SK-N-SH (cell line): Measurements from ENCODE around the gene ALG3. TPM values are rescaled to one million over a fixed set of nuclear protein-coding genes. Genes with fewer than 3 reads are reported as not detected.

Experiments
- CTCF ChIA-PET: fragments of 300-600, 350-600 bp; formaldehyde crosslinking; extraction: SDS; loops from one replicate; lab custom pipeline; 2021; lab: Yijun Ruan, JAX
- POLR2A ChIA-PET: fragments of 350-600 bp; sonication (Branson Sonifier 250); formaldehyde crosslinking; extraction: SDS; loops from one replicate; lab custom pipeline; 2020; ENCODE audit warnings: antibody characterized with exemption, inconsistent platforms; lab: Yijun Ruan, JAX
- DNase-seq: peaks from one replicate; pipeline ENCODE4 v3.0.0; 2012
- H2AFZ ChIP-seq: fragments of 200-600 bp; sonication (generic); 2 replicates; pipeline ENCODE4 v1.8.1; 2016; ENCODE audit warnings: antibody characterized with exemption, mild to moderate bottlenecking, low read depth
- H3F3A ChIP-seq: fragments of 200-600 bp; sonication (generic); replicated peaks from 2 replicates; pipeline ENCODE3; 2016; ENCODE audit warnings: antibody characterized with exemption, mild to moderate bottlenecking; ENCODE audit not compliant: insufficient read depth
- H3K27ac ChIP-seq, 2 experiments: fragments of 200-500 bp in 1 of 2; fragments of 200-600 bp in 1 of 2; sonication (Bioruptor generic) in 1 of 2; sonication (generic), shearing (Covaris generic) in 1 of 2; 2 replicates each; pipeline versions ENCODE4 v1.5.1 to v1.6.1; 2014 to 2016; ENCODE audit warnings: low read depth in 2 of 2, inconsistent platforms in 1 of 2, low read length in 1 of 2, mild to moderate bottlenecking in 1 of 2, mixed read lengths in 1 of 2
- H3K27me3 ChIP-seq: fragments of 200-600 bp; sonication (generic), shearing (Covaris generic); 2 replicates; pipeline ENCODE4 v1.6.1; 2016; ENCODE audit warnings: mixed run types; ENCODE audit not compliant: insufficient read depth
- H3K36me3 ChIP-seq, 2 experiments: fragments of 200-500 bp in 1 of 2; fragments of 200-600 bp in 1 of 2; sonication (Bioruptor generic) in 1 of 2; sonication (generic) in 1 of 2; replicated peaks in 1 of 2; 2 replicates each; pipeline versions ENCODE3 to v1.5.1; 2014 to 2016; ENCODE audit warnings: low read length in 1 of 2, mild to moderate bottlenecking in 1 of 2; ENCODE audit not compliant: insufficient read depth in 2 of 2, control insufficient read depth in 1 of 2
- H3K4me1 ChIP-seq, 2 experiments: fragments of 200-500 bp in 1 of 2; fragments of 200-600 bp in 1 of 2; sonication (Bioruptor generic) in 1 of 2; sonication (generic), shearing (Covaris generic) in 1 of 2; 2 replicates each; pipeline versions ENCODE4 v1.5.1 to v1.6.1; 2014 to 2016; ENCODE audit warnings: low read depth in 1 of 2, low read length in 1 of 2, mixed run types in 1 of 2; ENCODE audit not compliant: insufficient read depth in 2 of 2, control insufficient read depth in 1 of 2
- H3K4me2 ChIP-seq: fragments of 200-600 bp; sonication (generic), shearing (Covaris generic); 2 replicates; pipeline ENCODE4 v1.6.1; 2017; ENCODE audit warnings: mixed run types
- H3K4me3 ChIP-seq, 2 experiments: fragments of 200-500 bp in 1 of 2; fragments of 200-600 bp in 1 of 2; sonication (Bioruptor generic) in 1 of 2; sonication (generic), shearing (Covaris generic) in 1 of 2; 2 replicates each; pipeline versions ENCODE4 v1.5.1 to v1.8.1; 2014 to 2016; ENCODE audit warnings: low read depth in 2 of 2, inconsistent platforms in 1 of 2, low read length in 1 of 2, mild to moderate bottlenecking in 1 of 2, mixed read lengths in 1 of 2, moderate library complexity in 1 of 2
- H3K79me2 ChIP-seq: fragments of 200-600 bp; sonication (generic); 2 replicates; pipeline ENCODE4 v1.8.1; 2017; ENCODE audit warnings: mild to moderate bottlenecking; ENCODE audit not compliant: insufficient read depth
- H3K9ac ChIP-seq: fragments of 200-600 bp; sonication (generic); 2 replicates; pipeline ENCODE4 v1.6.1; 2017; ENCODE audit warnings: mixed run types
- H3K9me2 ChIP-seq: fragments of 200-600 bp; sonication (generic); 2 replicates; pipeline ENCODE4 v1.6.1; 2017; ENCODE audit warnings: mixed run types
- H3K9me3 ChIP-seq: fragments of 200-600 bp; sonication (generic); 2 replicates; pipeline ENCODE4 v1.6.1; 2017; ENCODE audit warnings: mixed run types, mild to moderate bottlenecking, moderate library complexity
- H4K20me1 ChIP-seq: fragments of 200-600 bp; sonication (generic); 2 replicates; pipeline ENCODE4 v1.6.1; 2017; ENCODE audit warnings: mild to moderate bottlenecking, mixed run types; ENCODE audit not compliant: insufficient read depth
- CHD2 ChIP-seq: fragments of 150-350 bp; IDR thresholded peaks from 2 replicates; pipeline ENCODE4 v1.6.1; 2018; ENCODE audit warnings: low read length; ENCODE audit not compliant: partially characterized antibody
- ELF1 ChIP-seq: IDR thresholded peaks from 2 replicates; pipeline ENCODE4 v1.4.0; 2012
- GATA2 ChIP-seq: sonication (generic); formaldehyde crosslinking; IDR thresholded peaks from 2 replicates; pipeline ENCODE4 v1.5.0; 2020; ENCODE audit warnings: mild to moderate bottlenecking, missing genetic modification reagents
- MXI1 ChIP-seq: IDR thresholded peaks from 2 replicates; pipeline ENCODE4 v1.6.1; 2012; ENCODE audit warnings: mild to moderate bottlenecking, low read depth, low read length, improper control_type of control experiment
- WGBS: methylation state at CpG from one replicate; pipeline ENCODE4 v1.1.6; 2017; ENCODE audit warnings: low lambda C conversion rate; 5-methylcytosine and 5-hydroxymethylcytosine counted together
- polyA plus RNA-seq, 3 experiments: library from polyadenylated mRNA; depleted of rRNA; stranded (reverse); fragments of >200 nt; gene quantifications; 2 replicates each; pipeline ENCODE4 v1.2.3, GENCODE V29; 2012
- TF ChIP-seq, protein P1 (sequence below): fragments of 150-350 bp; IDR thresholded peaks from 2 replicates; pipeline ENCODE4 v1.6.1; 2017; ENCODE audit warnings: antibody characterized with exemption, low read length, low read depth, borderline replicate concordance
- TF ChIP-seq, protein P2 (sequence below): IDR thresholded peaks from 2 replicates; pipeline ENCODE4 v1.6.1; 2012; ENCODE audit warnings: mild to moderate bottlenecking, low read depth, low read length, moderate library complexity

ALG3 gene
- polyA plus RNA-seq, 1 of the 3 experiments (the other 2 are of a cell fraction) = 66.0 TPM

GRCh38 chr3:184262764-184263179 is 14.0 kb upstream of the ALG3 start:
- POLR2A ChIA-PET = no interaction called here
- Histone ChIP-seq H3K9me2 (no peaks in the 10 kb centered on the region), H3K4me2 (peak overlapping the region; percentile 95), H3K79me2 (no peaks in the 10 kb centered on the region), H3F3A (peaks cover 4% of the 10 kb centered on the region), H3K27me3 (peaks cover 4% of the 10 kb centered on the region; the same call in 1 of the 2 replicates), H3K4me3 (no peak overlapping the region; a peak in 1 of 4 replicates), H3K36me3 (no peaks in the 10 kb centered on the region), H2AFZ (no peak overlapping the region), H3K9me3 (no peaks in the 10 kb centered on the region), H3K4me1 (peaks cover 0 to 22% of the 10 kb centered on the region in 2 experiments; a peak in 1 of 4 replicates), H4K20me1 (peaks cover 24% of the 10 kb centered on the region), H3K9ac (no peak overlapping the region), H3K27ac (no peak overlapping the region)
- TF ChIP-seq, protein P1, sequence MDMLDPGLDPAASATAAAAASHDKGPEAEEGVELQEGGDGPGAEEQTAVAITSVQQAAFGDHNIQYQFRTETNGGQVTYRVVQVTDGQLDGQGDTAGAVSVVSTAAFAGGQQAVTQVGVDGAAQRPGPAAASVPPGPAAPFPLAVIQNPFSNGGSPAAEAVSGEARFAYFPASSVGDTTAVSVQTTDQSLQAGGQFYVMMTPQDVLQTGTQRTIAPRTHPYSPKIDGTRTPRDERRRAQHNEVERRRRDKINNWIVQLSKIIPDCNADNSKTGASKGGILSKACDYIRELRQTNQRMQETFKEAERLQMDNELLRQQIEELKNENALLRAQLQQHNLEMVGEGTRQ = no peak
- TF ChIP-seq CHD2 (no peak), ELF1 (no peak)
- 54% methylated on average over 15 of the region's 15 CpGs for WGBS
- no peak for DNase-seq
- CTCF ChIA-PET = interaction anchor here (1.0 to 4.1 kb wide), 5 partner anchors 13 to 368 kb away, joined by 3 to 25 read pairs (median 4); partner anchors contain the start of gene EEF1AKMT4

DNA sequence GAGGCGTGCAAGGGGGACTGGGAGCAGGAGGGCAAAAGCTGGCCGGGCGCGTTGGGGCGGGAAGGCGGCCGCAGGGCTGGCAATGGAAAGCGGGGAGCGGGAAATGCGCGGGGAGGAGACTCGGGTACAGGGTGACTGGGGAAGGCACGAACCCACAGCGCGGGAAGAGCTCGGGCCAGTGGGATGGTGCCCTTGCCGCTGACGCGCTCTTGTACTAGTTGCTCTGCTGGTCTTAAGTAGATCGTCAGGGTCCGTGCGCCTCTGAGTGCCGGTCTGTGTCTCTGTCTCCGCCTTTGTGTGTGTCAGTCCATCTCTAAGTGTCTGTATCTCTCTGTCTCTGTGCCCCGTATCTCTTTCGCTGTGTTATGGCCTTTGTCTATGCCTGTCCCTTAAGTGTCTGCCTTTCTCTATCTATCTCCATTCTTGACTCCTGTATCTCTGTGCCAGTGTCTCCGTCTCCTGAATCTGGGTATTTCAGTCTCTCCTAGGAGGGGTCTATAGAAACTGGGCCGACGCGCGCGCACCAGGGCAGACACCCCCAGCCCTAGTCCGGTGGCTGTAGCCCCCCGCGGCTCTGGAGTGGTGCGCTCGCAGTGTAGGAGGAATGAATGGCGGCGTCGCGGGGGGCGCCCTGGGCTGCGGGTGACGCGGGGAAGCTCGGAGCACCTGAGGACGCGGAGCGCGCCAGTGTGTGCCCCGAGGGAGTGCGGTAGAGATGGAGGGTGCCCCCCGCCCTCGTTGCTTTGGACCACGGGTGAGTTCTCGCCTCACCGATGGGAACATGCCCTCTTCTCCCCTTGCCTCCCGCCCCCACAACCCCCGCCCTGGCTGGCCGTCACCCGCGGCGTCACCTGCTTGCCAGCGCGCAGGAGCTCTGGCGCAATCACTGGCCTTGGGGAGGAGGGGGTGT is 13.3 kb upstream of the ALG3 start:
- peak; percentile 72 for DNase-seq
- POLR2A ChIA-PET = interaction anchor here (0.6 to 1.2 kb wide), 2 partner anchors 233 to 377 kb away, joined by 3 read pairs; partner anchors contain the start of gene PARL

More for the DNA sequence above, 13.3 kb upstream of the ALG3 start:
- H4K20me1 ChIP-seq = peaks cover 24% of the 10 kb centered on the region
- WGBS = 4% methylated on average over 41 of the region's 66 CpGs
- peak overlapping the region; percentile 10; the same call in 1 of the 2 replicates for H3K9ac ChIP-seq
- no peaks in the 10 kb centered on the region for H3K79me2 ChIP-seq
- peak overlapping the region in 1 of 2 experiments; percentile 23; a peak in 1 of 4 replicates for H3K27ac ChIP-seq
- H3K4me2 ChIP-seq = peak overlapping the region; percentile 95
- H3K9me2 ChIP-seq = no peaks in the 10 kb centered on the region
- peak overlapping the region; percentile 54 to 67 for H3K4me3 ChIP-seq
- H3K4me1 ChIP-seq = peaks cover 0 to 22% of the 10 kb centered on the region in 2 experiments; a peak in 1 of 4 replicates
- TF ChIP-seq GATA2 (CRISPR knock-in tag) = no peak
- TF ChIP-seq, protein P2, sequence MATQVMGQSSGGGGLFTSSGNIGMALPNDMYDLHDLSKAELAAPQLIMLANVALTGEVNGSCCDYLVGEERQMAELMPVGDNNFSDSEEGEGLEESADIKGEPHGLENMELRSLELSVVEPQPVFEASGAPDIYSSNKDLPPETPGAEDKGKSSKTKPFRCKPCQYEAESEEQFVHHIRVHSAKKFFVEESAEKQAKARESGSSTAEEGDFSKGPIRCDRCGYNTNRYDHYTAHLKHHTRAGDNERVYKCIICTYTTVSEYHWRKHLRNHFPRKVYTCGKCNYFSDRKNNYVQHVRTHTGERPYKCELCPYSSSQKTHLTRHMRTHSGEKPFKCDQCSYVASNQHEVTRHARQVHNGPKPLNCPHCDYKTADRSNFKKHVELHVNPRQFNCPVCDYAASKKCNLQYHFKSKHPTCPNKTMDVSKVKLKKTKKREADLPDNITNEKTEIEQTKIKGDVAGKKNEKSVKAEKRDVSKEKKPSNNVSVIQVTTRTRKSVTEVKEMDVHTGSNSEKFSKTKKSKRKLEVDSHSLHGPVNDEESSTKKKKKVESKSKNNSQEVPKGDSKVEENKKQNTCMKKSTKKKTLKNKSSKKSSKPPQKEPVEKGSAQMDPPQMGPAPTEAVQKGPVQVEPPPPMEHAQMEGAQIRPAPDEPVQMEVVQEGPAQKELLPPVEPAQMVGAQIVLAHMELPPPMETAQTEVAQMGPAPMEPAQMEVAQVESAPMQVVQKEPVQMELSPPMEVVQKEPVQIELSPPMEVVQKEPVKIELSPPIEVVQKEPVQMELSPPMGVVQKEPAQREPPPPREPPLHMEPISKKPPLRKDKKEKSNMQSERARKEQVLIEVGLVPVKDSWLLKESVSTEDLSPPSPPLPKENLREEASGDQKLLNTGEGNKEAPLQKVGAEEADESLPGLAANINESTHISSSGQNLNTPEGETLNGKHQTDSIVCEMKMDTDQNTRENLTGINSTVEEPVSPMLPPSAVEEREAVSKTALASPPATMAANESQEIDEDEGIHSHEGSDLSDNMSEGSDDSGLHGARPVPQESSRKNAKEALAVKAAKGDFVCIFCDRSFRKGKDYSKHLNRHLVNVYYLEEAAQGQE = no peak
- TF ChIP-seq MXI1 = peak; percentile 49; the same call in 1 of the 2 replicates
- CTCF ChIA-PET = interaction anchor here (0.8 to 4.1 kb wide), 7 partner anchors 12 to 367 kb away, joined by 3 to 25 read pairs (median 4); partner anchors contain the start of genes EEF1AKMT4 and VWA5B2
- peaks cover 4% of the 10 kb centered on the region for H3F3A ChIP-seq
- no peaks in the 10 kb centered on the region; the same call in 1 of the 2 replicates for H3K27me3 ChIP-seq
- peak overlapping the region; percentile 72 for H2AFZ ChIP-seq
- no peaks in the 10 kb centered on the region for H3K9me3 ChIP-seq
- H3K36me3 ChIP-seq = no peaks in the 10 kb centered on the region
